Heart left ventricle (tissue), 13 donors: ENCODE data around the gene CDH23.

Experiments used
- POLR2A ChIP-seq, 2 donors: fragments of 450-650 bp; IDR thresholded peaks; one replicate each; pipeline ENCODE4 v1.6.1; 2017; ENCODE audit warnings: antibody characterized with exemption in 2 of 2, mild to moderate bottlenecking in 2 of 2, moderate library complexity in 2 of 2
- TF ChIP-seq, protein P1 (sequence below), 12 donors: fragments of 200-600 bp; sonication (generic) in 4 of 12; IDR thresholded peaks; one replicate each; pipeline versions ENCODE4 v1.5.0 to v1.8.0; 2018 to 2022; ENCODE audit warnings: antibody characterized with exemption in 12 of 12, mild to moderate bottlenecking in 5 of 12
- donor health status: ischemic (EF 13 %, LVEDD 7.1; RV severe dilation, severe dysfunction).
- donor health status: DM: no; HTN: yes; CAD: no.
- donor health status: DM: no; HTN: no; CAD: no.
- donor health status: ischemic (EF 25% LVEDD 6.9; RV normal size, moderate dysfunction).
- donor health status: ischemic (EF 25% LVEDD 5.7; RV mildly dilated, moderate dysfunction).
- donor health status: ischemic (EF 35%, LVEDD 5.7; RV mildly dilated, moderate dysfunction).
- donor health status: nonischemic (EF 11% LVEDD 7.7; RV severe dilation, severe dysfunction).
- donor health status: DM: yes; HTN: yes; CAD: no.
- donor health status: PGD.
- donor health status: ischemic (EF 29% LVEDD 5.4; RV normal size, mild dysfunction).
- donor health status: nonischemic (EF 23%, LVEDD 6.1; RV moderate dilation, normal function).

DNA sequence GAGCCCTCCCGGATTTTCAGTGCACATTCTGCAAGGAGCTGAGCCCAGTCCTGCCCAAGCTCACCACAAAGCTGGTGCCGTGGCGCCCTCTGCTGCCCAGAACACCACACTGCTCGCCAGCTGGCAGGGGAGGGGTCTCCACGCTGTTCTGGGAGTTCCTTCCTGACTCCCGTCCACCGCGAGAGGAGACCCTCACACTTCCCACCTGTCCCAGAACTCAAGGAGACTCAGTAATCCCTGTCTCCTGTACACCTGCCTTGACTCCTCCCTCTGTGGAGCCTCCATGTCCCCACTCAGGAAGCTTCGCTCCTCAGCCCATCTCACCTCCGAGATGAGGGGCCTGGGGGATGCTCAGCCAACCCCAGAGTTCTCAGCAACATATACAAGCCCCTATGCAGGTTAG is 311.6 kb downstream of the CDH23 start:
- no peak for TF ChIP-seq POLR2A (IDR thresholded peaks at IDR 0.05)
- TF ChIP-seq, protein P1, sequence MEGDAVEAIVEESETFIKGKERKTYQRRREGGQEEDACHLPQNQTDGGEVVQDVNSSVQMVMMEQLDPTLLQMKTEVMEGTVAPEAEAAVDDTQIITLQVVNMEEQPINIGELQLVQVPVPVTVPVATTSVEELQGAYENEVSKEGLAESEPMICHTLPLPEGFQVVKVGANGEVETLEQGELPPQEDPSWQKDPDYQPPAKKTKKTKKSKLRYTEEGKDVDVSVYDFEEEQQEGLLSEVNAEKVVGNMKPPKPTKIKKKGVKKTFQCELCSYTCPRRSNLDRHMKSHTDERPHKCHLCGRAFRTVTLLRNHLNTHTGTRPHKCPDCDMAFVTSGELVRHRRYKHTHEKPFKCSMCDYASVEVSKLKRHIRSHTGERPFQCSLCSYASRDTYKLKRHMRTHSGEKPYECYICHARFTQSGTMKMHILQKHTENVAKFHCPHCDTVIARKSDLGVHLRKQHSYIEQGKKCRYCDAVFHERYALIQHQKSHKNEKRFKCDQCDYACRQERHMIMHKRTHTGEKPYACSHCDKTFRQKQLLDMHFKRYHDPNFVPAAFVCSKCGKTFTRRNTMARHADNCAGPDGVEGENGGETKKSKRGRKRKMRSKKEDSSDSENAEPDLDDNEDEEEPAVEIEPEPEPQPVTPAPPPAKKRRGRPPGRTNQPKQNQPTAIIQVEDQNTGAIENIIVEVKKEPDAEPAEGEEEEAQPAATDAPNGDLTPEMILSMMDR (IDR thresholded peaks at IDR 0.05): peak; percentile 79 to 90 (median 87)
